WTC11 (cell line): ENCODE data around the gene IGFN1. TPM values are rescaled to one million over a fixed set of nuclear protein-coding genes. Genes with fewer than 3 reads are reported as not detected.

Experiments
- ATAC-seq: fragments of 200-7000 bp; cut with Tn5 transposase; 2 replicates; pipeline ENCODE4 v1.10.0; 2021; ENCODE audit warnings: mild to moderate bottlenecking, moderate library complexity
- CTCF ChIA-PET: fragments of 300-600 bp; sonication (Branson Sonifier 250); formaldehyde crosslinking; loops from one replicate; lab custom pipeline; 2021; ENCODE audit warnings: antibody characterized with exemption; lab: Charles Lee
- POLR2A ChIA-PET: fragments of 350-600 bp; sonication (Branson Sonifier 250); formaldehyde crosslinking; loops from one replicate; lab custom pipeline; 2021; ENCODE audit warnings: antibody characterized with exemption; lab: Charles Lee
- DNase-seq: peaks from one replicate; pipeline ENCODE4 v3.0.0; 2021; ENCODE audit warnings: low spot score
- H3K27ac Mint-ChIP-seq: 2 replicates; pipeline ENCODE4 v1.8.0; 2021; ENCODE audit warnings: mixed read lengths
- H3K27me3 Mint-ChIP-seq: 2 replicates; pipeline ENCODE4 v1.8.0; 2021; ENCODE audit warnings: low read depth, mild to moderate bottlenecking, moderate library complexity, mixed read lengths
- H3K36me3 Mint-ChIP-seq: 2 replicates; pipeline ENCODE4 v1.8.0; 2021; ENCODE audit warnings: mixed read lengths
- H3K4me1 Mint-ChIP-seq: 2 replicates; pipeline ENCODE4 v1.8.0; 2022; ENCODE audit warnings: mixed read lengths
- H3K4me3 Mint-ChIP-seq: 2 replicates; pipeline ENCODE4 v1.8.0; 2021; ENCODE audit warnings: mild to moderate bottlenecking, moderate library complexity, mixed read lengths
- H3K9me3 Mint-ChIP-seq: 2 replicates; pipeline ENCODE4 v1.8.0; 2021; ENCODE audit warnings: mixed read lengths
- CREB1 ChIP-seq: sonication (generic); formaldehyde crosslinking; IDR thresholded peaks from 2 replicates; pipeline ENCODE4 v1.8.0; 2023; ENCODE audit warnings: mild to moderate bottlenecking, missing genetic modification reagents
- CREM ChIP-seq: sonication (generic); formaldehyde crosslinking; IDR thresholded peaks from 2 replicates; pipeline ENCODE4 v1.8.1; 2022; ENCODE audit warnings: mild to moderate bottlenecking, missing genetic modification reagents, moderate library complexity
- FOXJ3 ChIP-seq: sonication (generic); formaldehyde crosslinking; IDR thresholded peaks from 2 replicates; pipeline ENCODE4 v1.9.0; 2021; ENCODE audit warnings: missing genetic modification reagents, mild to moderate bottlenecking, borderline replicate concordance
- FOXP1 ChIP-seq: sonication (generic); formaldehyde crosslinking; IDR thresholded peaks from 2 replicates; pipeline ENCODE4 v1.8.0; 2022; ENCODE audit warnings: missing genetic modification reagents, mild to moderate bottlenecking, moderate library complexity, borderline replicate concordance
- HMGA2 ChIP-seq: fragments of 250-450 bp; sonication (Bioruptor Pico); IDR thresholded peaks from 2 replicates; pipeline ENCODE4 v1.4.0; 2021; ENCODE audit warnings: mild to moderate bottlenecking, moderate library complexity
- JUN ChIP-seq: sonication (generic); formaldehyde crosslinking; IDR thresholded peaks from 2 replicates; pipeline ENCODE4 v1.8.0; 2023; ENCODE audit warnings: mild to moderate bottlenecking, missing genetic modification reagents
- KAT7 ChIP-seq: sonication (generic); formaldehyde crosslinking; IDR thresholded peaks from 2 replicates; pipeline ENCODE4 v1.8.1; 2023; ENCODE audit warnings: missing genetic modification reagents, mild to moderate bottlenecking, borderline replicate concordance
- NR3C1 ChIP-seq: sonication (generic); formaldehyde crosslinking; conservative IDR thresholded peaks from 2 replicates; pipeline ENCODE4 v1.8.1; 2023; ENCODE audit warnings: low read depth, mild to moderate bottlenecking, missing genetic modification reagents
- OVOL2 ChIP-seq: fragments of 250-450 bp; sonication (Bioruptor Pico); IDR thresholded peaks from 2 replicates; pipeline ENCODE4 v1.9.0; 2021; ENCODE audit warnings: mild to moderate bottlenecking, borderline replicate concordance
- RELA ChIP-seq: sonication (generic); formaldehyde crosslinking; IDR thresholded peaks from 2 replicates; pipeline ENCODE4 v1.8.1; 2022; ENCODE audit warnings: missing genetic modification reagents, mild to moderate bottlenecking, borderline replicate concordance
- RORB ChIP-seq: fragments of 250-450 bp; sonication (Bioruptor Pico); IDR thresholded peaks from 2 replicates; pipeline ENCODE4 v1.9.0; 2021; ENCODE audit warnings: mild to moderate bottlenecking
- SMAD4 ChIP-seq: sonication (generic); formaldehyde crosslinking; IDR thresholded peaks from 2 replicates; pipeline ENCODE4 v1.8.0; 2022; ENCODE audit warnings: mild to moderate bottlenecking, missing genetic modification reagents
- TCF7 ChIP-seq: sonication (generic); formaldehyde crosslinking; IDR thresholded peaks from 2 replicates; pipeline ENCODE4 v1.8.0; 2022; ENCODE audit warnings: mild to moderate bottlenecking, low read depth, missing genetic modification reagents, moderate library complexity
- total RNA-seq: library from RNA; stranded (reverse); gene quantifications from 3 replicates; pipeline ENCODE4 v1.2.3, GENCODE V29; 2021
- TF ChIP-seq, protein P1 (sequence below): sonication (generic); formaldehyde crosslinking; conservative IDR thresholded peaks from 2 replicates; pipeline ENCODE4 v1.8.1; 2023; ENCODE audit warnings: mild to moderate bottlenecking, low read depth, missing genetic modification reagents, moderate library complexity
- TF ChIP-seq, protein P2 (sequence below): sonication (generic); formaldehyde crosslinking; IDR thresholded peaks from 2 replicates; pipeline ENCODE4 v1.8.1; 2022; ENCODE audit warnings: mild to moderate bottlenecking, missing genetic modification reagents, moderate library complexity, borderline replicate concordance
- TF ChIP-seq, protein P3 (sequence below): sonication (generic); formaldehyde crosslinking; IDR thresholded peaks from 2 replicates; pipeline ENCODE4 v1.8.0; 2022; ENCODE audit warnings: mild to moderate bottlenecking, missing genetic modification reagents
- TF ChIP-seq, protein P4 (sequence below): sonication (generic); formaldehyde crosslinking; IDR thresholded peaks from 2 replicates; pipeline ENCODE4 v1.8.1; 2023; ENCODE audit warnings: mild to moderate bottlenecking, missing genetic modification reagents, borderline replicate concordance
- TF ChIP-seq, protein P5 (sequence below): sonication (generic); formaldehyde crosslinking; IDR thresholded peaks from 2 replicates; pipeline ENCODE4 v1.8.1; 2023; ENCODE audit warnings: mild to moderate bottlenecking, missing genetic modification reagents
- TF ChIP-seq, protein P6 (sequence below): sonication (generic); formaldehyde crosslinking; IDR thresholded peaks from 2 replicates; pipeline ENCODE4 v1.8.1; 2023; ENCODE audit warnings: mild to moderate bottlenecking, moderate library complexity, missing genetic modification reagents

Gene IGFN1
- total RNA-seq, 1 experiment from 2014 or later, result 0.11 TPM

DNA sequence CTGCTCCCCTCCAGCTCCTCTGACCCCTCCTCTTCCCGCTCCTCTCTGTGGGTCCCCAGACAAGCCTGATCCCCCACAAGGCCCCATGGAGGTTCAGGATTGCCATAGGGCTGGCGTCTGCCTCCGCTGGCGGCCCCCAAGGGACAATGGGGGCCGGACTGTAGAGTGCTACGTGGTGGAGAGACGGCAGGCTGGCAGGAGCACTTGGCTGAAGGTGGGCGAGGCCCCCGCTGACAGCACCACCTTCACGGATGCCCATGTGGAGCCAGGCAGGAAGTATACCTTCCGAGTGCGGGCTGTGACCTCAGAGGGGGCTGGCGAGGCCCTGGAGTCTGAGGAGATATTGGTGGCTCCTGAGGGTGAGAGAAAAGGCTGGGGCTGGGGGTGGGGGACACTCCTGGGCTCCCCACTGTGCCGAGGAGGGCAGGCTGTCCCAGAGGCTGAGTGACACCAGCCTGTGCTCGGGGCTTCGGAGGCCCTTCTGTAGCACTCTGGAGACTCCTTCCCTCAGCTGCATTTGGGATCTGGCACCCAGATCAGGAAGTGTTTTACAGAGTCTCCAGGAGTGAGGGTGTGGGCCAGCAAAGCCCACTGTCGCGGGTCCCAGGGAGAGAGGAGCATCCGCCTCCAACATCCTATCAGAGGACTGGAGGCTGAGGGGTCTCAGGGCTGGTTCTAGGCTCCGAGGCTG is 25.9 kb downstream of the IGFN1 start:
- Mint-ChIP-seq H3K9me3 (no peaks in the 10 kb centered on the region), H3K27ac (no peak overlapping the region), H3K4me3 (no peak overlapping the region), H3K36me3 (no peaks in the 10 kb centered on the region), H3K27me3 (peaks cover 5% of the 10 kb centered on the region), H3K4me1 (peaks cover 8% of the 10 kb centered on the region)
- TF ChIP-seq, protein P1, sequence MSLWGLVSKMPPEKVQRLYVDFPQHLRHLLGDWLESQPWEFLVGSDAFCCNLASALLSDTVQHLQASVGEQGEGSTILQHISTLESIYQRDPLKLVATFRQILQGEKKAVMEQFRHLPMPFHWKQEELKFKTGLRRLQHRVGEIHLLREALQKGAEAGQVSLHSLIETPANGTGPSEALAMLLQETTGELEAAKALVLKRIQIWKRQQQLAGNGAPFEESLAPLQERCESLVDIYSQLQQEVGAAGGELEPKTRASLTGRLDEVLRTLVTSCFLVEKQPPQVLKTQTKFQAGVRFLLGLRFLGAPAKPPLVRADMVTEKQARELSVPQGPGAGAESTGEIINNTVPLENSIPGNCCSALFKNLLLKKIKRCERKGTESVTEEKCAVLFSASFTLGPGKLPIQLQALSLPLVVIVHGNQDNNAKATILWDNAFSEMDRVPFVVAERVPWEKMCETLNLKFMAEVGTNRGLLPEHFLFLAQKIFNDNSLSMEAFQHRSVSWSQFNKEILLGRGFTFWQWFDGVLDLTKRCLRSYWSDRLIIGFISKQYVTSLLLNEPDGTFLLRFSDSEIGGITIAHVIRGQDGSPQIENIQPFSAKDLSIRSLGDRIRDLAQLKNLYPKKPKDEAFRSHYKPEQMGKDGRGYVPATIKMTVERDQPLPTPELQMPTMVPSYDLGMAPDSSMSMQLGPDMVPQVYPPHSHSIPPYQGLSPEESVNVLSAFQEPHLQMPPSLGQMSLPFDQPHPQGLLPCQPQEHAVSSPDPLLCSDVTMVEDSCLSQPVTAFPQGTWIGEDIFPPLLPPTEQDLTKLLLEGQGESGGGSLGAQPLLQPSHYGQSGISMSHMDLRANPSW (CRISPR knock-in tag), result no peak
- no peak for TF ChIP-seq HMGA2
- no peak for TF ChIP-seq FOXP1
- TF ChIP-seq FOXJ3, result no peak
- ChIA-PET CTCF (interaction anchor here (1.1 kb wide), 1 partner anchor 145 kb away, joined by 3 read pairs; no protein-coding TSS in a partner anchor), POLR2A (no interaction called here)
- no peak for DNase-seq
- no peak for ATAC-seq

DNA sequence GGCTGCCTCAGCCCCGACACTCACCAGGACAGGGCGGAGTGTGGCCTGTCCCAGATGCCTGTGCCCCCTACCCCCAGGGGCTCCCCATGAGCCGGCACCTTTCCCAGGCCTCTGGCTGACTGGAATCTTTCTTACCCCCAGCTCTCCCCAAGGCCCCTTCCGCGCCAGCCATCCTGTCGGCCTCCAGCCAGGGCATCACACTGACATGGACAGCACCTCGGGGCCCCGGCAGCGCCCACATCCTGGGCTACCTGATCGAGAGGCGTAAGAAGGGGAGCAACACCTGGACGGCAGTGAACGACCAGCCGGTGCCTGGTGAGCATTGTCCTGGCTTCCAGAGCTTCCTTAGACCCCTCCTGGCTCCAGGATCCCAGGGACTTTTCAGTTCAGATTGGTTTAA is 26.5 kb downstream of the IGFN1 start:
- no peak for ATAC-seq
- TF ChIP-seq NR3C1 (CRISPR knock-in tag) (no peak), JUN (CRISPR knock-in tag) (no peak), SMAD4 (CRISPR knock-in tag) (no peak), RORB (CRISPR knock-in tag) (no peak), TCF7 (no peak), OVOL2 (CRISPR knock-in tag) (no peak), RELA (CRISPR knock-in tag) (no peak), CREM (CRISPR knock-in tag) (no peak), KAT7 (CRISPR knock-in tag) (no peak), CREB1 (no peak)
- TF ChIP-seq, protein P2, sequence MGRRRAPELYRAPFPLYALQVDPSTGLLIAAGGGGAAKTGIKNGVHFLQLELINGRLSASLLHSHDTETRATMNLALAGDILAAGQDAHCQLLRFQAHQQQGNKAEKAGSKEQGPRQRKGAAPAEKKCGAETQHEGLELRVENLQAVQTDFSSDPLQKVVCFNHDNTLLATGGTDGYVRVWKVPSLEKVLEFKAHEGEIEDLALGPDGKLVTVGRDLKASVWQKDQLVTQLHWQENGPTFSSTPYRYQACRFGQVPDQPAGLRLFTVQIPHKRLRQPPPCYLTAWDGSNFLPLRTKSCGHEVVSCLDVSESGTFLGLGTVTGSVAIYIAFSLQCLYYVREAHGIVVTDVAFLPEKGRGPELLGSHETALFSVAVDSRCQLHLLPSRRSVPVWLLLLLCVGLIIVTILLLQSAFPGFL (CRISPR knock-in tag), result no peak
- TF ChIP-seq, protein P3, sequence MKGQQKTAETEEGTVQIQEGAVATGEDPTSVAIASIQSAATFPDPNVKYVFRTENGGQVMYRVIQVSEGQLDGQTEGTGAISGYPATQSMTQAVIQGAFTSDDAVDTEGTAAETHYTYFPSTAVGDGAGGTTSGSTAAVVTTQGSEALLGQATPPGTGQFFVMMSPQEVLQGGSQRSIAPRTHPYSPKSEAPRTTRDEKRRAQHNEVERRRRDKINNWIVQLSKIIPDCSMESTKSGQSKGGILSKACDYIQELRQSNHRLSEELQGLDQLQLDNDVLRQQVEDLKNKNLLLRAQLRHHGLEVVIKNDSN (CRISPR knock-in tag), result no peak
- TF ChIP-seq, protein P4, sequence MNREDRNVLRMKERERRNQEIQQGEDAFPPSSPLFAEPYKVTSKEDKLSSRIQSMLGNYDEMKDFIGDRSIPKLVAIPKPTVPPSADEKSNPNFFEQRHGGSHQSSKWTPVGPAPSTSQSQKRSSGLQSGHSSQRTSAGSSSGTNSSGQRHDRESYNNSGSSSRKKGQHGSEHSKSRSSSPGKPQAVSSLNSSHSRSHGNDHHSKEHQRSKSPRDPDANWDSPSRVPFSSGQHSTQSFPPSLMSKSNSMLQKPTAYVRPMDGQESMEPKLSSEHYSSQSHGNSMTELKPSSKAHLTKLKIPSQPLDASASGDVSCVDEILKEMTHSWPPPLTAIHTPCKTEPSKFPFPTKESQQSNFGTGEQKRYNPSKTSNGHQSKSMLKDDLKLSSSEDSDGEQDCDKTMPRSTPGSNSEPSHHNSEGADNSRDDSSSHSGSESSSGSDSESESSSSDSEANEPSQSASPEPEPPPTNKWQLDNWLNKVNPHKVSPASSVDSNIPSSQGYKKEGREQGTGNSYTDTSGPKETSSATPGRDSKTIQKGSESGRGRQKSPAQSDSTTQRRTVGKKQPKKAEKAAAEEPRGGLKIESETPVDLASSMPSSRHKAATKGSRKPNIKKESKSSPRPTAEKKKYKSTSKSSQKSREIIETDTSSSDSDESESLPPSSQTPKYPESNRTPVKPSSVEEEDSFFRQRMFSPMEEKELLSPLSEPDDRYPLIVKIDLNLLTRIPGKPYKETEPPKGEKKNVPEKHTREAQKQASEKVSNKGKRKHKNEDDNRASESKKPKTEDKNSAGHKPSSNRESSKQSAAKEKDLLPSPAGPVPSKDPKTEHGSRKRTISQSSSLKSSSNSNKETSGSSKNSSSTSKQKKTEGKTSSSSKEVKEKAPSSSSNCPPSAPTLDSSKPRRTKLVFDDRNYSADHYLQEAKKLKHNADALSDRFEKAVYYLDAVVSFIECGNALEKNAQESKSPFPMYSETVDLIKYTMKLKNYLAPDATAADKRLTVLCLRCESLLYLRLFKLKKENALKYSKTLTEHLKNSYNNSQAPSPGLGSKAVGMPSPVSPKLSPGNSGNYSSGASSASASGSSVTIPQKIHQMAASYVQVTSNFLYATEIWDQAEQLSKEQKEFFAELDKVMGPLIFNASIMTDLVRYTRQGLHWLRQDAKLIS, result no peak
- TF ChIP-seq, protein P5, sequence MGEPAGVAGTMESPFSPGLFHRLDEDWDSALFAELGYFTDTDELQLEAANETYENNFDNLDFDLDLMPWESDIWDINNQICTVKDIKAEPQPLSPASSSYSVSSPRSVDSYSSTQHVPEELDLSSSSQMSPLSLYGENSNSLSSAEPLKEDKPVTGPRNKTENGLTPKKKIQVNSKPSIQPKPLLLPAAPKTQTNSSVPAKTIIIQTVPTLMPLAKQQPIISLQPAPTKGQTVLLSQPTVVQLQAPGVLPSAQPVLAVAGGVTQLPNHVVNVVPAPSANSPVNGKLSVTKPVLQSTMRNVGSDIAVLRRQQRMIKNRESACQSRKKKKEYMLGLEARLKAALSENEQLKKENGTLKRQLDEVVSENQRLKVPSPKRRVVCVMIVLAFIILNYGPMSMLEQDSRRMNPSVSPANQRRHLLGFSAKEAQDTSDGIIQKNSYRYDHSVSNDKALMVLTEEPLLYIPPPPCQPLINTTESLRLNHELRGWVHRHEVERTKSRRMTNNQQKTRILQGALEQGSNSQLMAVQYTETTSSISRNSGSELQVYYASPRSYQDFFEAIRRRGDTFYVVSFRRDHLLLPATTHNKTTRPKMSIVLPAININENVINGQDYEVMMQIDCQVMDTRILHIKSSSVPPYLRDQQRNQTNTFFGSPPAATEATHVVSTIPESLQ (CRISPR knock-in tag), result no peak
- TF ChIP-seq, protein P6, sequence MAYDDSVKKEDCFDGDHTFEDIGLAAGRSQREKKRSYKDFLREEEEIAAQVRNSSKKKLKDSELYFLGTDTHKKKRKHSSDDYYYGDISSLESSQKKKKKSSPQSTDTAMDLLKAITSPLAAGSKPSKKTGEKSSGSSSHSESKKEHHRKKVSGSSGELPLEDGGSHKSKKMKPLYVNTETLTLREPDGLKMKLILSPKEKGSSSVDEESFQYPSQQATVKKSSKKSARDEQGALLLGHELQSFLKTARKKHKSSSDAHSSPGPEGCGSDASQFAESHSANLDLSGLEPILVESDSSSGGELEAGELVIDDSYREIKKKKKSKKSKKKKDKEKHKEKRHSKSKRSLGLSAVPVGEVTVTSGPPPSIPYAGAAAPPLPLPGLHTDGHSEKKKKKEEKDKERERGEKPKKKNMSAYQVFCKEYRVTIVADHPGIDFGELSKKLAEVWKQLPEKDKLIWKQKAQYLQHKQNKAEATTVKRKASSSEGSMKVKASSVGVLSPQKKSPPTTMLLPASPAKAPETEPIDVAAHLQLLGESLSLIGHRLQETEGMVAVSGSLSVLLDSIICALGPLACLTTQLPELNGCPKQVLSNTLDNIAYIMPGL, result no peak
- TF ChIP-seq, protein P1 (CRISPR knock-in tag), result no peak

More for the DNA sequence above, 26.5 kb downstream of the IGFN1 start:
- Mint-ChIP-seq H3K4me3 (no peak overlapping the region), H3K27ac (no peak overlapping the region), H3K36me3 (no peaks in the 10 kb centered on the region), H3K27me3 (no peaks in the 10 kb centered on the region), H3K4me1 (peaks cover 8% of the 10 kb centered on the region), H3K9me3 (no peaks in the 10 kb centered on the region)
- ChIA-PET CTCF (interaction anchor here (1.1 kb wide), 1 partner anchor 144 kb away, joined by 3 read pairs; no protein-coding TSS in a partner anchor), POLR2A (no interaction called here)
- no peak for DNase-seq
